GM21717 (cell line): Measurements from ENCODE around the gene ZP2.
"Not testable (repeated sequence)": the region's sequence is repeated elsewhere in the genome, so short reads cannot be mapped to it uniquely, and the experiment has no call there.

Experiments
- ATAC-seq: cut with Tn5 transposase; IDR thresholded peaks from one replicate; pipeline ENCODE4 v1.9.1; 2021; ENCODE audit warnings: mild to moderate bottlenecking, moderate library complexity; ENCODE audit not compliant: unreplicated experiment

ZP2 gene

DNA sequence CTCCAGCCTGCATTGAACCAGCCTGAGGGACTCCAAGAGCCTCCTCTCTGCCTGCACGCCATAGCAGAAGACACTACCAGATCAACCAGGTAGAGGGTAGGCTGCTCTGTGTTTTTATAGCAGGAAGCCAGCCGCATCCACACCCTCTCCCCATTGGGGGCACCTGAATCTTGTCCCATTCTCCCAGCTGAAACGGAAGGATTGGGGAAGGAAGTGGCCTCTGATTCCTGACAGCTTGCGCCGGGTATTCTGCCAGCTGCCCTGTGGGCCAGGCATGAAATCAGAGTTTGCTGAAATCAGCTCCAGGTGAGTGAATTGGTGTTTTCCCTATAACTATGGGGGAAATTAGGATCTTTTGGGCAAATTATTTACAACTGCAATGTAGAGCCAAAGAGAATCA is at the start of gene ZP2:
ZP2 (minus strand) TSS at position 89 of the 400 bp plus-strand sequence; CDS start at position 62, 27 bp downstream.
- no peak for ATAC-seq

DNA sequence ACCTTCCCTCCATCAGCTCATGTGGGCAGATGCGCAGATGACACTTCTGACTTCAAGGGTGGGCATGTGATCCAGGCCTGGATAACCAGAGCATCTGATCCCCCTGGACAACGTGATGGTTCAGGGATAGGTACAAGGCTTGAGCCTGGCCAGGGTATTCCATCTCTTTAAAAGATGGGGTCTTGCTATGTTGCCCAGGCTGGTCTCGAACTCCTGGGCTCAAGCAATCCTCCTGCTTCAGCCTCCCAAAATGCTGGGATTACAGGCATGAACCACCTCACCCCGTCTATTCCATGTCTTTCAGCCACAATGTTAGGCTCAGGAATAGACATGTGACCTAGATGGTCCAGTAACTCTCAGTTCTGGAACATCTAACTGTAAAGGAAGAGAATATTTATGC is 45.9 kb upstream of the ZP2 start:
- no peak for ATAC-seq

DNA sequence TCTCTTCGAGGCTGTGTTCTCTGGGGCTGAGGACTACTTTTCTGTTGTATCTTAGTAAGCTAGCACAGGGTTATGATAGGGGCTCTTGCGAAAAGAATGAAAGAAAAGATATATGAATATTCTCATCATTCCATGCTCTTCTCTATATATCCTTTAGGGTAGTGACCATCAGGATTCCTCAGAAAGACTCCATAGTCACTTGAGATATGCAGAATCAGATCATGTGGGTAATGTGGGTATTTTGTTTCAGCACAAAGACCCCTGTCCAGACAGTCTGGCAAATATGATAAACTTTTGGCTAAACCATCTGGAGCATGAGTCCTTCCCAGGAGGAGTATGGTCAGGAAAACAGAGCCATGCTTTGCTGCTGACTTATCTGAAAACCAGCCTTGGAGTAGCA is 45.3 kb upstream of the ZP2 start:
- no peak for ATAC-seq

DNA sequence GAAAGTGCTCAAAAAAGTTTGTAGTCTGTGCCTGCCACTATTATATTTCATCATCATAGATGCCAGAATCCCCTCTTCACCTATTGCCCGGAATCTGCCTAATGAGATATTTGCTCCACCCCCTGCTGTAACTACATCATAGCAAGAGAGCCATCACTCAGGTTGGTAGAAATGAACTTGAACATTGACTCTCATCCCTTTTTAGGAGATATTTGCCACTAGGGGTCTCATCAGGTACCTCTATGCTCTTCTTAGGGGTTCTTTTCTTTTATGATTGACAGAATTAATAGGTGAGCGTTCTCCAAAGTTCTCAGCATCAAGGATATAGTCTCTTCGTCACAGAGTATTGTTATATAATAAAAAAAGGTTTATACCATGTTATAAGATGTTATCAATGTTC is 42.1 kb upstream of the ZP2 start:
- no peak for ATAC-seq

DNA sequence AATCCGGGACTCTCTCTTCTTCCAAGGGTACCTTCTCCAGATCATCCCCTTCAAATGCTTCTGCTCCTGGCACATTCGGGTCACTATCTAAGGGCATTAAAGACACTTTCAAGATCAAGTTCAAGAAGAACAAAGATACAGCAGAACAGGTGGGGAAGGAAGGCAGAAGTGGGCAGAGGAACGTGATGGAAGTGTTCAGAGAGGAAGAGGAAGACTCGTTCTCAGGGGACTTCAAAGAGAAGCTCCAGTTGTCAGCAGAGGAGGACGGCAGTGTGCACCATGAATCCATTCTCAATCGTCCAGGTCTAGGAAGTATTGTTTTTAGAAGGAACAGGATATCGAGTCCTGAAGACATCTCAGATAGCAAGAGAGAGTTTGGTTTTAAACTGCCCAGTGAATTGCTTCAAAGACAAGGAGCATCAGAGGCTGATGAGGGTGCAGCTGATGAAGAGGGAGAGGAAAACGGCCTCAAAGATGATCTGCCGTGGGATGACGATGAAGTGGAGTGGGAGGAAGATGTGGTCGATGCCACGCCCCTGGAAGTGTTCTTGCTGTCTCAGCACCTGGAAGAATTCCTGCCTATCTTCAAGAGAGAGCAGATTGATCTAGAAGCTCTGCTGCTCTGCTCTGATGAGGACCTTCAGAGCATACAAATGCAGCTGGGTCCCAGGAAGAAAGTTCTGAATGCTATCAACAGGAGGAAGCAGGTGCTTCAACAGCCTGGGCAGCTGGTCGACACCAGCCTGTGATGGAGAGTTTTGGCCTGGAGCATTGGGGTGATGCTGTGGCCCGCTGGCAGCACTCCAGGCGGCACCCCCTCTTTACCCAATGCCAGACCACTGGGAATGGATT is 38.9 kb upstream of the ZP2 start:
- ATAC-seq, result no peak

DNA sequence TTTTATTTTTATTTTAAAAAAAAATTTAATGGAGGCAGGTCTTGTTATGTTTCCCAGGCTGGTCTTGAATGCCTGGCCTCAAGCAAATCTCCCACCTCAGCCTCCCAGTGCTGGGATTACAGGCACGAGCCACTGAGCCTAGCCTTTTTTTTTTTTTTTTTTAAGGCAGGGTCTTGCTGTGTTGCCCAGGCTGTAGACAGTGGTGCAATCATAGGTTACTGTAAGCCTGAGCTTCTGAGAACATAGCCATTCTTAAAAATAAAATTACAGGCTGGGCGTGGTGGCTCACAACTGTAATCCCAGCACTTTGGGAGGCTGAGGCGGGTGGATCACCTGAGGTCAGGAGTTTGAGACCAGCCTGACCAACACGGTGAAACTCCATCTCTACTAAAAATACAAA is 36.8 kb upstream of the ZP2 start:
- not testable (repeated sequence) for ATAC-seq

DNA sequence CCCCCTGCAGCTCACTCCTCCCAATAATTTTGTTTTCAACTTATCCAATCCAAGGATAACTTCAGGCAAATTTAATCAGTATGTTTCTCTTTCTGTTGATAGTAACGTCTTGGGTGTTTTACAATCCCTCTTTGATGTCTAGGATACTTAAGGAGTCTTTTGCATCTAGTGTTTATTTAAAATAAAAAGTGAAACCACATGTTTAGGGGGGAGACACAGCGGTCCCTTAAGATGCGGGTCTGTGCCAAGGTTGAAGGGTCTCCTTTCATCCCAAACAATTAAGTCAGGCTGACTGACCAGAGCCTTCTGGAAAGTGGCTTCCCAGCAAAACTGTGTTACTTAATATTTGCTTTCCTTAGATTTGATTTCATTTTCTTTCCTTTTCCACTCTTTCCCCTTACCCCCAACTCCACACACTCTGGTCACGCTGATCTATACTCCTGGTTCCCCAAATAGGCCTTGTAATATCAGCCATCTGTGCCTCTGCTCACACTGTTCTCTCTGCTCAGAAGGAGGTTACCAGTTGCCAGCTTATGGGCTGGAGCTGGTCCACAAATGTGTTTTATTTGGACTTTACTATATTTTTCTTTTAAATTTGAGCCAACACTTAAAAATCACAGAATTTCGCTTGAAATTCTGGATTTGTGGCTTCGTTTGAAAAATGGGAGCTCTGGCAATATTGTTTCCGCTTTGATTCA is 33.3 kb upstream of the ZP2 start:
- no peak for ATAC-seq

DNA sequence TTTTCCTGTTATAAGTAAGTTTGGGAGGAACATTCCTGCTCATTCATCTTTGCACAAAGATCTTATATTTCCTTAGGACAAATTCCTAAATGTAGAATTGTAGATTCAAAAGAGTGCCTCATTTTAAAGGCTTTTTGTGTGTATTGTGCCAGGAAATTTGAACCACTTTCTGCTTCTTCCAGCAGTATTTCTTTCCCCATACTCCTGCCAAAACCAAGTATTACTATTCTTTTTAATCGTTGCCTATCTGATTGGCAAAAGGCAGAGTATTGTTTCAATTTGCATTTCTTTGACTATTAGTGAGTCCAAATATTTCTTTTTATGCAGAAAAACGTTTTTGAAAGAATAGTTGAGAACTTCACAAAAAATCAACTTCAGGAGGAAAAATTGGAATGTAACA is 31.4 kb upstream of the ZP2 start:
- ATAC-seq, result no peak

DNA sequence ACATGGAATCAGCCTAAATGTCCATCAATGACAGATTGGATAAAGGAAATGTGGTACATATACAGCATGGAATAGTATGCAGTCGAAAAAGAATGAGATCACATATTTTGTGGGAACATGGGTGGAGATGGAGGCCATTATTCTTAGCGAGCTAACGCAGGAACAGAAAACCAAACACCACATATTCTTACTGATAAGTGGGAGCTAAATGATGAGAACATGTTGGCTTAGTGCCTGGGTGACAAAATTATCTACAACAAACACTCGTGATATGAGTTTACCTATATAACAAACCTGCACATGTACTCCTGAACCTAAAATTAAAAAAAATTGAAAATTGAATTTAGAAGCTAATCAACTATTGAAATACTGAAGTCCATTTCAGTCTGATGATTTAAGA is 28.3 kb upstream of the ZP2 start:
- ATAC-seq, result no peak

DNA sequence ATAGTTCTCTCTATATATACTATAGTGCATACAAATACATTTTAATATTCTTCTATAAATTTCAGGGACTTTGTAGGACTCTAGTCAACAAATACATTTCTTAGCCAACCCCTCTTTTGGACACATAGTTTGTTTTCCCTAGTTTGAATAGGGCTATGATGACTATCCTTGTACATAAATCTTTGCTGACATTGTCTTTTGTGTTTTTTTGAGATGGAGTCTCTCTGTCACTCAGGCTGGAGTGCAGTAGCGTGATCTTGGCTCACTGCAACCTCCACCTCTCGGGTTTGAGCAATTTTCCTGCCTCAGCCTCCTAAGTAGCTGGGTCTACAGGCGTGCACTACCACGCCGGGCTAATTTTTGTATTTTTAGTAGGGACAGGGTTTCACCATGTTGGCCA is 25.5 kb upstream of the ZP2 start:
- ATAC-seq, result no peak

DNA sequence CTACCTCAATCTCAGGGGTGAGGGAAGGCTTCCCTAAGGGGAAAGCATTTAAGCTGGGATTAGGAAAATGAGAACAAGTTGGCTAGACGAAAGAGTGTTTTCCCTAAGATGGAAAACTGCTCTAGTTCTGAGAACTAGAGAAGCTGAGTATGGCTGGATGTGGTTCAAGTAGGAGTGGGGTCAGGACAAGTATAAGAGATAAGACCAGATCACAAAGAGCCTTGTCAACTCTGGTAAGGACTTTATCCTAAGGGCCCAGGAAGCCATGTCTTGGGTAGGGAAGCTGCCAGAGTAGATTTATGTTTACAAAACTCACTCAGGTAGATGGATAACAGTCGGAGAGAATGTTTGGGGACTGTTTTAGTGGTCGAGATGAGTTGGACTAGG is 23.8 kb upstream of the ZP2 start:
- ATAC-seq, result no peak

DNA sequence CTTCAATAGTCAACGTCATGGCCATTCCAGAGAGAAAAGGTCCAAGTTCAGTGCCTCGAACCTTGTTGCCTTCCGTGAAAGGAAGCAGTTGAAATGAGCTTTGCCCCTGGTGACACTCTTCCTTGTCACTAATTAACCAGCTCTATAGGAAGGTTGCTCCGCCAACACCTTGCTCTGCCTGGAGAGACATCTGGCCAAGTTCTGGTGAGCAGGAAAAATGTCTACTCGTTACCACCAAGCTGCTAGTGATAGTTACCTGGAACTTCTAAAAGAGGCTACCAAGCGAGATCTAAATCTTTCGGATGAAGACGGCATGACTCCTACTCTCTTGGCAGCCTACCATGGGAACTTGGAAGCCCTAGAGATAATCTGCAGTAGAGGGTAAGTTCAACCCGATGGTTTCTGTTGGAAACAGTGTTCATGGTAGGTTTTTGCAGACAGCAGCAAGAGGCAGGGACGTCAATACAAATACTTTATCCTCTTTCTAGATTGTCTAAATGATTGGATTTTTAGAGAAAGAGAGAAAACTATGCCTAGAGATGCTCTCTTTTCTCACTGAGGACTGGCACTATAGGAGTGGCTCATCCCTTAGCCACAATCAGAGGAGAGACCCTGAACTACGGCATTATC is 22.3 kb upstream of the ZP2 start, which contains the start of gene ANKS4B:
ANKS4B (plus strand) TSS at position 179 of the 630 bp plus-strand sequence; CDS start at position 218, 39 bp downstream.
- ATAC-seq, result no peak

DNA sequence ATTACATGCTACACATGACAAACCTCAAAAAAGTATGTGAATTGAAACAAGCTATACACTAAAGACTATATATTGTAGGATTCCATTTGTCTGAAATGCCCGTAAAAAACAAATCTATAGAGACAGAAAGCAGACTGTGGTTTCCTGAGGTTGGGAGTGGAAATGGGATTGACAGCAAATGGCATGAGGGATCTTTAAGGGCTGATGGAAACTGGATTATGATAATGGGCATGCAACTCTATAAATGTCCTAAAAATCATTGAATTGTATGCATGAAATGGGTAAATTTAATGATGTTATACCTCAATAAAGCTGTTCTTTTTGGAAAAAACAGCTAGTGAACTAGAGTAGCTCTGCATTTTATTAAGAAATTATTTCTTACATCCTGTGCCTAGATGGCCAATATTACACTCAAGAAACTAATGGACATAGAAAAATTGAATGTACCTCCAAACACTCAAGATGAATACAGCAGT is 21.7 kb upstream of the ZP2 start:
- ATAC-seq, result no peak

DNA sequence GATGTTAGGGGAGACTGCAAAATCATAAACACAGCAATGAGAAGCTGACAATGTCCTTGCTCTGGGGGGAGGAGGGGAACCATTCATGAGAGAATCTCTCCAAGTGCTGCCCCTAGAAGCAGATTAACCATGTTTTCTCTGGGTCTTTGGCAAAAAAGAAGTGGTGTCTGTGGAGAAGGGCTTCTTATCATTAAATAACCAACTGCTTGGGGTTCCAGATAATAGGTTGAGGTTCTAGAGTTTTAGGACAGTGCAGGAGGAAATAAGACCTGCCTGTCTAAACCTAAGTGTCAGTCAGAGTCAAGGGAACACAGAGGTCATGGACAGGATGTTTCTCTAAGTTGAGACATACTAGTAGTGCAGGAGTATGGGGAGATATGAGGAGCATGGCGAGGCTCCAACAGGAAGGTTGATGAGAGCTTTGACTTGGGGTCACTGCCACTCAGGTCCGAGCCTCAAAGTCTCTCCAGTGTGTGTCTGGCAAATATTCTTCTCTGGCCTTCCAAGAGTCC is 17.0 kb upstream of the ZP2 start:
- no peak for ATAC-seq

DNA sequence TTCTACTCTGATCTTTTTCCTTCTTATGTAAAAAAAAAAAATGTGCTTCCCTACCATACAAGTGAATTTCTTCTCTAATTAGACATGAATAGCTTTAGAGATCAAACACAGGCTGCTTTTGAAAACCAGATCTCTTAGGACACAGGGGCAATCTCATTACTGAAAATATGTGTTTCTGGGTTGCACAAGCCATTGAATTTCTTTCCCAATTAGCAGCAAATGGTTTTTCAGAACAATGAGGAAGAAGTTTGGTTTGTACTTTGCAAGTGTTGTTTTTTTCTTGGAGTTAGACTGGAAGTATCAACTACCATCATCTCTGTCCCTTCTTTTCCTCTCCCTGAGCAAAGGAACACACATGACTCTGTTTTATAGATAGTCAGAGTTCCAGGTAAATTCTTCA is 16.5 kb upstream of the ZP2 start:
- ATAC-seq, result no peak

DNA sequence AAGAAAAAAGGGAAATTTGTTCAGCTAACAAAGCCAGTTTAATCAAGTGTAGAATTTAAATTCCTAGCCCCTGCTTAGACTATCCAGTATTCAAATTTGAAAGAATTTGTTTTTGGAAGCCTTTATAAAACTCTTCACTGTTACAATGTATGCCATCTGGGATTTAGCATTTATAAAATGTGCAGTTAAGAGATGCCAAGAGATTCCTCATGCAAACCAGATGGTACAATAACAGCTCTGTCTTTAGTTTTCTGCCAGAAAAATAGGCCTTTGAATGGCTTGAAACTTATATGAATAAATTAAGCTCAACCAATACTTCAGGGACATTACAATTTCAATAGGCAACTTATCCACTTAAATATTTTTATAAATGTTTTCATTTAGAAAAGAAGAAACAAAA is 15.4 kb upstream of the ZP2 start:
- ATAC-seq, result no peak

DNA sequence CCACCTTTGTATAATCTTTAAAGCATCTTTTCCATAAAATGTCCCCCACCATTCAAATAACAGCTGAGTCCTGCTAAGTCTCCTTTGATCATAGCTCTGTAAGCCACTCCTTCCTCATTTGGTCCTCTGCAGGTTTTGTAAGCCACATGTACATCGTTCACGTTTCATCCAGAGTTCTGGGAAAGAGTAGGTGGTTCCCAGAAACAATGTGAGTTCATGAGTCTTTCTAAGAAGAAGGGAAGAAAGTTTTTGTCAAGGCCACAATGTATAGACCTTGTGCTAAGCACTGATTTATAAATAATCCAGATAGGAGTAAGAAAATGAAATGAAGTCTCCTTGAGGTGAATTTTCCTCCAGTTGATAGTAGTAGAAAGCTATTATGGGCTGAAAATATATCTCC is 13.4 kb upstream of the ZP2 start:
- no peak for ATAC-seq

DNA sequence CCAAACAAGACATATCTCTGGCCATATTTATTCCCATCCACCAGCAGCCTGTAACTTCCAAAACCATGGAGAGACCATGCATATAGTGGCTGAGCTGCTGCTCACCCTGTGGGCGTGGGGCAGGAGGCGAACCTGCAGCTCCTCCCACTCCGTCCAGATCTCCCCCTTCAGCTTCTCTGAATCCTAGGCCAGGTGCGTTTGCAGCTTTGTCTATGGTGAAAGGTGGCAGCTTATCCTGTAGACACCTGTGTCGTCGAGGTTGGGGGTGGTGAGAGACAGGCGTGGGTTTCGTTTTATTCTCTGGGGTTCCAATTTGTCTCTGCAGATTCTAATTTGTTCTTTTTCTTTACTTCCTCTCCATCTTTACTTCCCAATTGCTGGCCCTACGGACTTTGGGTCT is 12.4 kb upstream of the ZP2 start:
- ATAC-seq, result no peak

DNA sequence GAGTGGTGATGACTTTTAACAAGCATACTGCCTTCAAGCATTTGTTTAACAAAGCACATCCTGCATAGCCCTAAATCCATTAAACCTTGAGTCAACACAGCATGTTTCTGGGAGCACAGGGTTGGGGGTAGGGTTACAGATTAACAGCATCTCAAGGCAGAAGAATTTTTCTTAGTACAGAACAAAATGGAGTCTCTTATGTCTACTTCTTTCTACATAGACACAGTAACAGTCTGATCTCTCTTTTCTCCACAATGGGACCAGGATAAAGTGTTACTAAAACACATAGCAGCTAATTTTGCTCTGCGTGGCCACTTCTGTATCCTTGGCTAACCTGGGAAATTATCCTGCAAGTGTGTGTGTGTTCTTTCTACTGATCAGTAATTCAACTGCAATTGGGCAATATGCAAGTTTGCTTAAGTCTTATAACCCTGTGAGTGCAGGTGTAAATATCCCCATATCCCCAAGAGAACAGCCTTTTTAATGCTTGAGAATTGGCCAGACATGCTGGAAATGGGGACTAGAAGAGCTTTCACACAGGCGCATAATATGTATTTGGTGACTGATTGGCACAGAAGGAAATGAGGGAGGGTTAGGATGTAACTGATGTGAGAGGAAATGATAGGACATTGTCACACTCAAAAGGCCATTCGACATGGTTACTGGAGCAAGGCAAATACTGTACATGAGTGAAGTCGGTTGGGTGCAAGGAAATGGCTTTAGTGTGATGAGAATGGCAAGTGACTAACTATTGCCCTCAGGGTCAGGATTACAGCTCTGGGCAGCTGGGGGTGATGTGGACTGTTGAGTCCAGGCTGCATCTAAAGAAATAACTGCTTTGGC is 11.3 kb upstream of the ZP2 start:
- no peak for ATAC-seq

DNA sequence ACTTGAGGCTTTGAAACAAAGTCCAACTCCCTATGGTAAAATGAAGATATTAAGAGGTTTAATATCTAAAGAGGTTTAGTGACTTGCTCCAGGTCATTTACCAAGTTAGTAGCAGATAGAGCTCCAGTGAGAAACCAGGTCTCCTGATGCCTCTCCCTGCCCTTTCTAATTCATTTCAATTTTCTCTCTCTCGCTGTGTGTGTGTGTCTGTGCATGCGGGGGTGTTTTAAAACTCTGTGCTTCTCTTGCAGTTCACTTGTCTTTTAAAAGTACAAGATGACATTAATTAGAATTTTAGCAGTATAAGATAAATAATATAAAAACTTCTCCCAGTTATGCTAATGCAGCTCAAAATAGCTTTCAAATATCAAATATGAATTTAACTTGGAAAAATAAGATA is 8.2 kb upstream of the ZP2 start:
- ATAC-seq, result no peak

DNA sequence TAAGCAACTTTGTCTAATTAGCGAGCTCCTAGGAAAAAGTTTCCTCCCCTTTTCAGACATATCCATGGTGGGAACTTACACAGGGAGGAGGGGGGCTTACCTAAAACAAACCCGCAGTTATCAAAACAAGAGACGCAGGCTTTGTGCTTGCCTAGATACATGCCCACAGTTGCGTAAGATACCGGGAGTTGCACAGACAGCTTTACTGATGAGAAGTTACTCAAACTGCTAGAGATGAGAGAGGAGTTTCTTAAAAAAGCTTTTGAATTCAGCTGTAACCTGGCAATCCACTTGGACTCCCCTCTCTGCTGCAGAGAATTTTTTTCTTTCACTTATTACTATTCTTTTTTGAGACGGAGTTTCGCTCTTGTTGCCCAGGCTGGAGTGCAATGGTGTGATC is 6.8 kb upstream of the ZP2 start:
- ATAC-seq, result no peak
